SK-N-MC (cell line): ENCODE data around the gene RAP1GAP.

Experiments
- EZH2 ChIP-seq: fragments of 200-600 bp; sonication (generic); IDR thresholded peaks from one replicate; pipeline ENCODE4 v1.6.1; 2017; ENCODE audit warnings: antibody characterized with exemption
- FOXP2 ChIP-seq: optimal IDR thresholded peaks from 2 replicates; pipeline ENCODE3; 2011; ENCODE audit warnings: mild to moderate bottlenecking, moderate library complexity; ENCODE audit not compliant: insufficient read depth; ENCODE audit errors: extremely low read length, control extremely low read depth
- POLR2AphosphoS5 ChIP-seq: IDR thresholded peaks from 2 replicates; pipeline ENCODE4 v1.6.1; 2012; ENCODE audit warnings: mild to moderate bottlenecking, low read depth, low read length, borderline replicate concordance

GRCh38 chr1:21584096-21584495, 85.1 kb downstream of the RAP1GAP start:
- no peak for TF ChIP-seq EZH2
- TF ChIP-seq POLR2AphosphoS5: no peak
- TF ChIP-seq FOXP2: no peak
